GM12891 (cell line): ENCODE data around the gene MORN3.

ENCODE experiments used
- PAX5 ChIP-seq: IDR thresholded peaks from 2 replicates; pipeline ENCODE4 v1.6.1; 2011; ENCODE audit warnings: low read length, moderate library complexity, mild to moderate bottlenecking; ENCODE audit not compliant: insufficient read depth, severe bottlenecking
- POLR2A ChIP-seq: IDR thresholded peaks from 2 replicates; pipeline ENCODE4 v1.6.1; 2011; ENCODE audit warnings: low read depth, low read length, control low read depth
- POLR2AphosphoS5 ChIP-seq: IDR thresholded peaks from 2 replicates; pipeline ENCODE4 v1.6.1; 2011; ENCODE audit warnings: low read depth, low read length, control low read depth
- SPI1 ChIP-seq: IDR thresholded peaks from 2 replicates; pipeline ENCODE4 v1.6.1; 2011; ENCODE audit warnings: low read depth, low read length, control low read depth
- TAF1 ChIP-seq: IDR thresholded peaks from 2 replicates; pipeline ENCODE4 v1.6.1; 2011; ENCODE audit warnings: low read depth, low read length, control low read depth

DNA sequence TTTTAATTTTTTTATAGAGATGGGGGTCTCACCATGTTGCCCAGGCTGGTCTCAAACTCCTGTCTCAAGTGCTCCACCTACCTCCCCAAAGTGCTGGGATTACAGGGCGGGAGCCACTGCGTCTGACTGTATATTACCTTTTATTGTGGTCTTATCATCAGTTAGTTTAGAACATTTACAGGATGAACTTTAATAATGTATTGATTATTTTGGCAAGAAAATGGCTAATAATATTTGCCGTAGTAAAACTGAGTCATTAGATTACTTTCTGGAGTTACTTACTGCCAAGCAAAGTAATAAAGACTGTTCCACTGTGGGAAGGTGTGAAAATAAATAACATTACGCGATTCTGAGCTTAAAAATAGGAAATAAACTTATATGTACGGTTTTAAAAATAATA, 66.7 kb downstream of the MORN3 start:
- no peak for TF ChIP-seq POLR2A
- no peak for TF ChIP-seq TAF1
- TF ChIP-seq SPI1 = no peak
- TF ChIP-seq PAX5 = no peak
- no peak for TF ChIP-seq POLR2AphosphoS5
